Body of pancreas (tissue), 4 donors: Measurements from ENCODE around the gene SPATA31E1. TPM values are rescaled to one million over a fixed set of nuclear protein-coding genes. Genes with fewer than 3 reads are reported as not detected.

Experiments used
- ATAC-seq: fragments of 150-250 bp; one replicate; pipeline ENCODE4 v1.9.1; 2016
- DNase-seq, 4 donors: peaks; one replicate each; pipeline ENCODE4 v3.0.0-alpha.2; 2019
- H3K27ac ChIP-seq, 4 donors: fragments of 200-600 bp; sonication (generic); 1 replicate in 3 of 4; 2 replicates in 1 of 4; pipeline versions ENCODE4 v1.5.1 to v1.6.1; 2016 to 2019; ENCODE audit warnings: mild to moderate bottlenecking in 1 of 4, mixed read lengths in 1 of 4, moderate library complexity in 1 of 4
- H3K27me3 ChIP-seq, 2 donors: fragments of 200-600 bp; sonication (generic); one replicate each; pipeline ENCODE4 v1.6.0; 2016; ENCODE audit warnings: mild to moderate bottlenecking in 1 of 2
- H3K36me3 ChIP-seq, 2 donors: fragments of 200-600 bp; sonication (generic); replicated peaks in 1 of 2; 2 replicates each; pipeline ENCODE4 v1.5.1; 2016; ENCODE audit warnings: low read depth in 2 of 2; ENCODE audit not compliant: insufficient read depth in 1 of 2
- H3K4me1 ChIP-seq: fragments of 200-600 bp; sonication (generic); one replicate; pipeline ENCODE4 v1.6.0; 2016
- H3K4me3 ChIP-seq, 2 donors: fragments of 200-600 bp; sonication (generic); 1 replicate in 1 of 2; 2 replicates in 1 of 2; pipeline ENCODE4 v1.5.1; 2016 to 2019
- H3K9me3 ChIP-seq, 3 donors: fragments of 200-600 bp; sonication (generic); 1 replicate in 2 of 3; 2 replicates in 1 of 3; pipeline ENCODE4 v1.5.1; 2016
- CTCF ChIP-seq, 7 experiments: fragments of 450-650 bp in 4 of 7; fragments of 200-600 bp in 3 of 7; sonication (generic) in 3 of 7; IDR thresholded peaks; one replicate each; pipeline ENCODE4 v1.5.1; 2016 to 2019; ENCODE audit warnings: antibody characterized with exemption in 7 of 7
- POLR2A ChIP-seq, 3 donors: fragments of 450-650 bp; IDR thresholded peaks; one replicate each; pipeline ENCODE4 v1.6.1; 2016; ENCODE audit warnings: antibody characterized with exemption in 3 of 3, mild to moderate bottlenecking in 2 of 3
- WGBS, 2 donors: methylation state at CpG; one replicate each; pipeline ENCODE4 v1.1.5; 2017; 5-methylcytosine and 5-hydroxymethylcytosine counted together
- intact Hi-C: fragments of 100-400 bp; cut with DNase I; formaldehyde crosslinking; loops from one replicate; pipeline ENCODE4 v1.15.1; 2023
- total RNA-seq, 2 donors: library from RNA; depleted of rRNA; stranded (reverse); fragments of >200 nt; gene quantifications; one replicate each; pipeline ENCODE4 v1.1.0, GENCODE V29; 2016

Gene SPATA31E1
- total RNA-seq, 2 donors from 2014 or later = not detected

GRCh38 chr9:87862536-87863268 is 20.0 kb upstream of the SPATA31E1 start:
- DNase-seq = no peak
- intact Hi-C loops = no loop called here
- ATAC-seq = no peak
- Histone ChIP-seq H3K36me3 (no peaks in the 10 kb centered on the region), H3K9me3 (peaks cover 0 to 4% (median 0%) of the 10 kb centered on the region in 3 donors), H3K27me3 (no peaks in the 10 kb centered on the region), H3K27ac (no peak overlapping the region), H3K4me3 (no peak overlapping the region), H3K4me1 (no peaks in the 10 kb centered on the region)
- TF ChIP-seq POLR2A (IDR thresholded peaks at IDR 0.05) (no peak), CTCF (IDR thresholded peaks at IDR 0.05) (no peak)
- WGBS, 2 donors = 71 to 81% methylated on average over 6 to 7 of the region's 7 CpGs

GRCh38 chr9:87863882-87864465 is 18.7 kb upstream of the SPATA31E1 start:
- H3K27ac ChIP-seq = no peak overlapping the region
- TF ChIP-seq POLR2A (IDR thresholded peaks at IDR 0.05) (no peak), CTCF (IDR thresholded peaks at IDR 0.05) (no peak)
- ATAC-seq (no peak), DNase-seq (no peak)
- no peaks in the 10 kb centered on the region for H3K4me1 ChIP-seq
- H3K4me3 ChIP-seq = no peak overlapping the region
- 88% methylated on average over 6 of the region's 6 CpGs for WGBS, 2 donors
- H3K27me3 ChIP-seq = no peaks in the 10 kb centered on the region
- H3K36me3 ChIP-seq = no peaks in the 10 kb centered on the region
- H3K9me3 ChIP-seq = peaks cover 0 to 4% (median 0%) of the 10 kb centered on the region in 3 donors
- intact Hi-C loops = no loop called here

GRCh38 chr9:87864915-87865314 is 17.8 kb upstream of the SPATA31E1 start:
- no peak for ATAC-seq
- Histone ChIP-seq H3K27ac (no peak overlapping the region), H3K4me1 (no peaks in the 10 kb centered on the region), H3K27me3 (no peaks in the 10 kb centered on the region), H3K36me3 (no peaks in the 10 kb centered on the region), H3K9me3 (peaks cover 0 to 4% (median 0%) of the 10 kb centered on the region in 3 donors), H3K4me3 (no peak overlapping the region)
- intact Hi-C loops = no loop called here
- DNase-seq = no peak
- TF ChIP-seq POLR2A (IDR thresholded peaks at IDR 0.05) = no peak
- no peak for TF ChIP-seq CTCF (IDR thresholded peaks at IDR 0.05)
- 82 to 83% methylated on average over 3 of the region's 3 CpGs for WGBS, 2 donors

GRCh38 chr9:87865626-87866025 is 17.1 kb upstream of the SPATA31E1 start:
- H3K4me3 ChIP-seq = no peak overlapping the region
- WGBS, 2 donors = 69 to 70% methylated on average over 3 of the region's 3 CpGs
- ATAC-seq (no peak), DNase-seq (no peak)
- no peaks in the 10 kb centered on the region for H3K27me3 ChIP-seq
- H3K9me3 ChIP-seq = peaks cover 0 to 4% (median 0%) of the 10 kb centered on the region in 3 donors
- intact Hi-C loops = no loop called here
- no peaks in the 10 kb centered on the region for H3K4me1 ChIP-seq
- no peak for TF ChIP-seq CTCF (IDR thresholded peaks at IDR 0.05)
- no peak for TF ChIP-seq POLR2A (IDR thresholded peaks at IDR 0.05)
- H3K36me3 ChIP-seq = no peaks in the 10 kb centered on the region
- H3K27ac ChIP-seq = no peak overlapping the region
